ENCODE data around the gene LIPE. TPM values are rescaled to one million over a fixed set of nuclear protein-coding genes. Genes with fewer than 3 reads are reported as not detected.
A peak's percentile ranks its signal among the peaks of the same experiment; 100 is the strongest.

The LIPE gene
- total RNA-seq, 1 experiment from 2014 or later: 21.7 TPM

- Mint-ChIP-seq H3K27ac (ENCODE audit: unreplicated experiment) (no peak overlapping the region), H3K4me3 (ENCODE audit: unreplicated experiment) (no peak overlapping the region), H3K9me3 (ENCODE audit: unreplicated experiment) (no peaks in the 10 kb centered on the region), H3K36me3 (ENCODE audit: insufficient read depth, unreplicated experiment) (no peaks in the 10 kb centered on the region), H3K4me1 (ENCODE audit: low read depth, unreplicated experiment) (peaks cover 23% of the 10 kb centered on the region), H3K27me3 (ENCODE audit: insufficient read depth, unreplicated experiment) (no peaks in the 10 kb centered on the region)
- TF ChIP-seq, protein P1, sequence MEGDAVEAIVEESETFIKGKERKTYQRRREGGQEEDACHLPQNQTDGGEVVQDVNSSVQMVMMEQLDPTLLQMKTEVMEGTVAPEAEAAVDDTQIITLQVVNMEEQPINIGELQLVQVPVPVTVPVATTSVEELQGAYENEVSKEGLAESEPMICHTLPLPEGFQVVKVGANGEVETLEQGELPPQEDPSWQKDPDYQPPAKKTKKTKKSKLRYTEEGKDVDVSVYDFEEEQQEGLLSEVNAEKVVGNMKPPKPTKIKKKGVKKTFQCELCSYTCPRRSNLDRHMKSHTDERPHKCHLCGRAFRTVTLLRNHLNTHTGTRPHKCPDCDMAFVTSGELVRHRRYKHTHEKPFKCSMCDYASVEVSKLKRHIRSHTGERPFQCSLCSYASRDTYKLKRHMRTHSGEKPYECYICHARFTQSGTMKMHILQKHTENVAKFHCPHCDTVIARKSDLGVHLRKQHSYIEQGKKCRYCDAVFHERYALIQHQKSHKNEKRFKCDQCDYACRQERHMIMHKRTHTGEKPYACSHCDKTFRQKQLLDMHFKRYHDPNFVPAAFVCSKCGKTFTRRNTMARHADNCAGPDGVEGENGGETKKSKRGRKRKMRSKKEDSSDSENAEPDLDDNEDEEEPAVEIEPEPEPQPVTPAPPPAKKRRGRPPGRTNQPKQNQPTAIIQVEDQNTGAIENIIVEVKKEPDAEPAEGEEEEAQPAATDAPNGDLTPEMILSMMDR (IDR thresholded peaks at IDR 0.05; ENCODE audit: insufficient read depth in 1 of 2, low read depth in 1 of 2, low read length in 1 of 2, severe bottlenecking in 1 of 2, unreplicated experiment in 1 of 2): no peak
- POLR2A ChIA-PET: no interaction called here
- Histone ChIP-seq H3K4me1 (peaks cover 15% of the 10 kb centered on the region), H3K9me3 (no peaks in the 10 kb centered on the region), H3K4me3 (ENCODE audit: low read depth, low read length) (no peak overlapping the region), H3K36me3 (ENCODE audit: control insufficient read depth, insufficient read depth, low read length) (no peaks in the 10 kb centered on the region), H3K27me3 (replicated peaks; ENCODE audit: control insufficient read depth, insufficient read depth, low read length) (no peaks in the 10 kb centered on the region)
- intact Hi-C loops (cut with micrococcal nuclease; ENCODE audit: unreplicated experiment): no loop called here
- DNase-seq: no peak
- no TSS peak for BruUV-seq (replicated peaks)
- CTCF ChIA-PET: no interaction called here
Observed at GRCh38 chr19:42459926-42460325, 32.7 kb upstream of the LIPE start.

GRCh38 chr19:42455621-42456081, 28.5 kb upstream of the LIPE start:
- Mint-ChIP-seq H3K36me3 (ENCODE audit: insufficient read depth, unreplicated experiment) (no peaks in the 10 kb centered on the region), H3K4me1 (ENCODE audit: low read depth, unreplicated experiment) (peaks cover 26% of the 10 kb centered on the region), H3K4me3 (ENCODE audit: unreplicated experiment) (no peak overlapping the region), H3K27ac (ENCODE audit: unreplicated experiment) (peak overlapping the region; percentile 21), H3K9me3 (ENCODE audit: unreplicated experiment) (no peaks in the 10 kb centered on the region), H3K27me3 (ENCODE audit: insufficient read depth, unreplicated experiment) (no peaks in the 10 kb centered on the region)
- no TSS peak for BruUV-seq (replicated peaks)
- peak; percentile 68 to 89 for DNase-seq
- ChIA-PET POLR2A (interaction anchor here (1.0 kb wide), 1 partner anchor 32 kb away, joined by 3 read pairs; no protein-coding TSS in a partner anchor), CTCF (interaction anchor here (0.9 to 2.1 kb wide), 5 partner anchors 10 to 74 kb away, joined by 3 to 8 read pairs (median 5); no protein-coding TSS in a partner anchor)
- Histone ChIP-seq H3K36me3 (ENCODE audit: control insufficient read depth, insufficient read depth, low read length) (no peaks in the 10 kb centered on the region), H3K9me3 (no peaks in the 10 kb centered on the region), H3K4me3 (ENCODE audit: low read depth, low read length) (no peak overlapping the region), H3K4me1 (peaks cover 26% of the 10 kb centered on the region), H3K27me3 (replicated peaks; ENCODE audit: control insufficient read depth, insufficient read depth, low read length) (no peaks in the 10 kb centered on the region)
- TF ChIP-seq, protein P1 (IDR thresholded peaks at IDR 0.05; ENCODE audit: insufficient read depth in 1 of 2, low read depth in 1 of 2, low read length in 1 of 2, severe bottlenecking in 1 of 2, unreplicated experiment in 1 of 2): no peak
- intact Hi-C loops (cut with micrococcal nuclease; ENCODE audit: unreplicated experiment): loop anchor here (1.0 to 2.0 kb wide), 2 partner anchors 33 to 74 kb away; no protein-coding TSS in a partner anchor

DNA sequence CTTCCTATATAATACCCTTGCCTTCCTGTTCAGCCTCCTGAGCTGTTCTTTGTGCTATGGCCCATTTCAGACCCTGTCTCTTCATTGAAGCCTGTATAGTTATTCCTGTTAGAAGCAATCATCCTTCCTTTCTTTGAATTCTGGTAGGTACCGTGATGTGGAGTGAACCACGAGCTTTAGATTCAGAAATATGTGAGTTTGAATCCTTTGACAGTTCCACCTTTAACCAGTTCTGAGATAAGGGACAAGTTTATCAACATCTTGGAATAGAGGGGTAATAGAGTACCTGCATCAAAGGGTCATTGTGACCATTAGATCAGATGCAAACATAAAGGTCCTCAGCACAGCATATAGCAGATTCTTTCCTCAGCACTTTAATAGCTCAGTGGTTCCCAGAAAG, 27.9 kb upstream of the LIPE start:
- no TSS peak for BruUV-seq (replicated peaks)
- H3K4me3 Mint-ChIP-seq (ENCODE audit: unreplicated experiment): no peak overlapping the region

More for the DNA sequence above, 27.9 kb upstream of the LIPE start:
- no peaks in the 10 kb centered on the region for H3K36me3 ChIP-seq (ENCODE audit: control insufficient read depth, insufficient read depth, low read length)
- Mint-ChIP-seq H3K4me1 (ENCODE audit: low read depth, unreplicated experiment) (peaks cover 23% of the 10 kb centered on the region), H3K36me3 (ENCODE audit: insufficient read depth, unreplicated experiment) (no peaks in the 10 kb centered on the region), H3K27me3 (ENCODE audit: insufficient read depth, unreplicated experiment) (no peaks in the 10 kb centered on the region), H3K27ac (ENCODE audit: unreplicated experiment) (no peak overlapping the region), H3K9me3 (ENCODE audit: unreplicated experiment) (no peaks in the 10 kb centered on the region)
- H3K9me3 ChIP-seq: no peaks in the 10 kb centered on the region
- CTCF ChIA-PET: interaction anchor here (0.6 to 2.1 kb wide), 6 partner anchors 11 to 75 kb away, joined by 3 to 8 read pairs (median 4); no protein-coding TSS in a partner anchor
- no peak overlapping the region for H3K4me3 ChIP-seq (ENCODE audit: low read depth, low read length)
- H3K4me1 ChIP-seq: peaks cover 31% of the 10 kb centered on the region
- DNase-seq: no peak
- intact Hi-C loops (cut with micrococcal nuclease; ENCODE audit: unreplicated experiment): loop anchor here (1.0 to 2.0 kb wide), 2 partner anchors 34 to 74 kb away; no protein-coding TSS in a partner anchor
- POLR2A ChIA-PET: interaction anchor here (1.0 kb wide), 1 partner anchor 32 kb away, joined by 3 read pairs; no protein-coding TSS in a partner anchor
- H3K27me3 ChIP-seq (replicated peaks; ENCODE audit: control insufficient read depth, insufficient read depth, low read length): no peaks in the 10 kb centered on the region
- TF ChIP-seq, protein P1 (IDR thresholded peaks at IDR 0.05; ENCODE audit: insufficient read depth in 1 of 2, low read depth in 1 of 2, low read length in 1 of 2, severe bottlenecking in 1 of 2, unreplicated experiment in 1 of 2): no peak
